Lung (tissue), 13 donors: Measurements from ENCODE around the gene CFAP251. TPM values are rescaled to one million over a fixed set of nuclear protein-coding genes. Genes with fewer than 3 reads are reported as not detected.
A peak's percentile ranks its signal among the peaks of the same experiment; 100 is the strongest.

Experiments used
- ATAC-seq: fragments of 200-7000 bp; cut with Tn5 transposase; one replicate; pipeline ENCODE4 v1.9.1; 2020; ENCODE audit warnings: moderate number of reproducible peaks; ENCODE audit not compliant: insufficient read depth, low FRiP score
- DNase-seq, 3 donors: peaks; one replicate each; pipeline ENCODE4 v3.0.0-alpha.2; 2013 to 2017
- H3K27ac ChIP-seq, 2 donors: one replicate each; pipeline ENCODE4 v1.5.1; 2013; ENCODE audit warnings: mild to moderate bottlenecking in 2 of 2, moderate library complexity in 2 of 2, control low read depth in 1 of 2, inconsistent platforms in 1 of 2, low read depth in 1 of 2, low read length in 1 of 2
- H3K27me3 ChIP-seq, 3 donors: one replicate each; pipeline ENCODE4 v1.5.1; 2013; ENCODE audit warnings: low read length in 2 of 3; ENCODE audit not compliant: control insufficient read depth in 3 of 3, insufficient read depth in 3 of 3
- H3K36me3 ChIP-seq, 4 donors: one replicate each; pipeline ENCODE4 v1.5.1; 2013; ENCODE audit warnings: low read length in 4 of 4, mild to moderate bottlenecking in 1 of 4, moderate library complexity in 1 of 4; ENCODE audit not compliant: control insufficient read depth in 4 of 4, insufficient read depth in 4 of 4
- H3K4me1 ChIP-seq, 5 donors: one replicate each; pipeline ENCODE4 v1.5.1; 2013; ENCODE audit warnings: low read length in 5 of 5, mild to moderate bottlenecking in 2 of 5, moderate library complexity in 1 of 5; ENCODE audit not compliant: control insufficient read depth in 5 of 5, insufficient read depth in 5 of 5
- H3K4me3 ChIP-seq: one replicate; pipeline ENCODE4 v1.5.1; 2013; ENCODE audit warnings: mild to moderate bottlenecking, control low read depth, moderate library complexity
- H3K9ac ChIP-seq, 2 donors: one replicate each; pipeline ENCODE4 v1.5.1; 2013; ENCODE audit warnings: low read length in 2 of 2, control low read depth in 1 of 2; ENCODE audit not compliant: insufficient read depth in 1 of 2
- H3K9me3 ChIP-seq, 4 donors: one replicate each; pipeline ENCODE4 v1.5.1; 2013; ENCODE audit warnings: low read length in 3 of 4, mild to moderate bottlenecking in 1 of 4, moderate library complexity in 1 of 4; ENCODE audit not compliant: control insufficient read depth in 4 of 4, insufficient read depth in 3 of 4
- CTCF ChIP-seq: IDR thresholded peaks from 2 replicates; pipeline ENCODE4 v1.5.1; 2012; ENCODE audit warnings: mild to moderate bottlenecking; ENCODE audit errors: control extremely low read depth, extremely low read depth
- WGBS, 2 donors: extraction: QIAGEN DNeasy Blood & Tissue Kit; methylation state at CpG; one replicate each; pipeline ENCODE4 v1.1.7; 2013; 5-methylcytosine and 5-hydroxymethylcytosine counted together
- polyA plus RNA-seq, 2 donors: library from polyadenylated mRNA; stranded (reverse); fragments of 200-250 nt; gene quantifications; one replicate each; pipeline ENCODE4 v1.2.1, GENCODE V29; 2013
- small RNA-seq: library from RNA; depleted of rRNA; stranded (forward); fragments of <200 nt; gene quantifications from one replicate; pipeline ENCODE3, GENCODE V24; 2014; ENCODE audit warnings: low replicate concordance
- total RNA-seq, 2 donors: library from RNA; depleted of rRNA in 1 of 2; stranded (reverse); fragments of >200 nt in 1 of 2; gene quantifications; one replicate each; pipeline ENCODE4 v1.2.1, GENCODE V29; 2014 to 2021
- donor health status: control.
- donor health status: control.
- donor health status: Bipolar disorder and iron deficiency.
- donor health status: healthy.
- donor health status: DM: yes; HTN: yes; CAD: no.

Gene CFAP251
- total and polyA plus RNA-seq, 4 donors, result 6.9 to 35.4 (median 15.6) TPM

DNA sequence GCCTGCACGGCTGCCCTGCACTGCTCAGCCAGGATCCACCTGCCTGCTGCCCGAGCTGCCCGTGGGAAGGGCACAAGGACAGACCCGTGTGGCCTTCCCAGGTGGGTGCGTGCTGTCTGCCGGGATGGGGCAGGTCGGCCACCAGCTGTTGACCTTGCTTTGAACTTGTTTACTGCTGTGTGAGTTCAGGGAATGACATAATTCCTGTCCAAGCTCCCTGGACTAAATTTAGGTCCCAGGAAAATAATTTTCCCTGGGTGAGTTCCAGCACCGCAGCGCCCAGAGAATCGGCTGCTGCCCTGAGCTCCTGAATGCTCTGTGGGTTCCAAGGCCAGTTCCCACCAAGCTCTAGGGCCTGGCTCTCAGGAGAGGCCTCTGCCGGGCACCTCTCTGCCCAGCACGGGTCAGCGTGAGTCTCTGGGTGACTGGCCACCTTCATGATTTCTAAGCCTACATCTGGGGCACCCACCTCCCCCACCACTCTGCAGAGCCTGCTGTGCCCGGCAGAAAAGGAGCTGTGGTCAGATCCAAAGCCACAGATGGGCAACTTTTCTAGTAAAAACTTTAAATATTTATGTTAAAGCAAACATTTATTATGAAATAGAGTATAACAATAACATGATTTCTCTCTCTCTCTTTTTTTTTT lies 133.0 kb downstream of the CFAP251 start:
- DNase-seq (peak in 1 of 3 donors; percentile 39), ATAC-seq (no peak)
- H3K4me3 ChIP-seq, result no peak overlapping the region
- peak overlapping the region; percentile 13 to 79 for H3K27ac ChIP-seq
- H3K9ac ChIP-seq, result no peak overlapping the region
- no peaks in the 10 kb centered on the region for H3K27me3 ChIP-seq
- H3K9me3 ChIP-seq, result no peaks in the 10 kb centered on the region
- peaks cover 0 to 5% (median 0%) of the 10 kb centered on the region in 5 donors for H3K4me1 ChIP-seq
- WGBS, 2 donors, result 42 to 70% methylated on average over 14 of the region's 14 CpGs
- peaks cover 0 to 5% (median 3%) of the 10 kb centered on the region in 4 donors for H3K36me3 ChIP-seq
- TF ChIP-seq CTCF, result no peak

DNA sequence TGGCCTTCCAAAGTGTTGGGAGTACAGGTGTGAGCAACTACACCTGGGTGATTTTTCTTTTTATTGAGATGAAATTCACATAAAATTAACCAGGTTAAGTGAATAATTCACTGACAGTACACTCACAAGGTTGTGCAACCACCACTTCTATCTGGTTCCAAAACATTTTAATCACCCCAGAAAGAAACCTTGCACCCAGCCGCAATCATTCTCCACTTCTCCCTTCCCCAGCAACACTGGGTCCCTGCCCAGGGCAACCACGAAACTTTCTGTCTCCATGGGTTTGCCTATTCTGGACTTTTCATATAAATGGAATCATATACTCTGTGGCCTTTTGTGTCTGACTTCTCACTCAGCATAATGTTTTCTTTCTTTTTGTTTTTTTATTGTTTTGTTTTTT lies 133.9 kb downstream of the CFAP251 start:
- Histone ChIP-seq H3K36me3 (peaks cover 0 to 5% (median 3%) of the 10 kb centered on the region in 4 donors), H3K9ac (no peak overlapping the region), H3K27ac (no peak overlapping the region), H3K9me3 (no peaks in the 10 kb centered on the region), H3K27me3 (no peaks in the 10 kb centered on the region), H3K4me3 (no peak overlapping the region), H3K4me1 (peaks cover 0 to 5% (median 0%) of the 10 kb centered on the region in 5 donors)
- no peak for TF ChIP-seq CTCF
- DNase-seq (no peak), ATAC-seq (no peak)
- WGBS, 2 donors, result 56 to 63% methylated on average over 2 of the region's 2 CpGs

Small RNA genes lying within 50 kb of the gene (small RNA-seq; reads per million reads assigned to genes)
- not detected for gene AC069503.3
- not detected for gene RF00017
- gene RNU7-170P, result not detected

Other genes with a start within 250 kb of the CFAP251 start
- gene MORN3, start 248.9 kb upstream of the CFAP251 start, total RNA-seq, result 1 to 10 TPM; 2.4 to 5.8 TPM
- gene MORN3, start 248.9 kb upstream of the CFAP251 start, polyA plus RNA-seq, result 1 to 10 TPM; 2.8 to 3.2 TPM
- 10 to 100 TPM in 1 of 2 donors, 1 to 10 TPM in 1; 3.9 to 17.7 TPM for gene TMEM120B, start 205.8 kb upstream of the CFAP251 start, total RNA-seq
- 10 to 100 TPM in 1 of 2 donors, 1 to 10 TPM in 1; 5.6 to 10.5 TPM for gene TMEM120B, start 205.8 kb upstream of the CFAP251 start, polyA plus RNA-seq
- 10 to 100 TPM; 33.2 to 34.7 TPM for gene RHOF, start 124.9 kb upstream of the CFAP251 start, total RNA-seq
- 10 to 100 TPM; 15.1 to 16.5 TPM for gene RHOF, start 124.9 kb upstream of the CFAP251 start, polyA plus RNA-seq
- 10 to 100 TPM; 12.4 to 28.1 TPM for gene SETD1B, start 114.6 kb upstream of the CFAP251 start, total RNA-seq
- 1 to 10 TPM; 7.3 to 8.3 TPM for gene SETD1B, start 114.6 kb upstream of the CFAP251 start, polyA plus RNA-seq
- gene HPD, start 59.7 kb upstream of the CFAP251 start, total RNA-seq, result 1 to 10 TPM in 1 of 2 donors, not detected in 1; 4.0 TPM
- gene HPD, start 59.7 kb upstream of the CFAP251 start, polyA plus RNA-seq, result 1 to 10 TPM in 1 of 2 donors, under 1 TPM in 1; 0.88 to 1.2 TPM
- 10 to 100 TPM; 52.4 to 72.8 TPM for gene PSMD9, start 29.8 kb upstream of the CFAP251 start, total RNA-seq
- gene PSMD9, start 29.8 kb upstream of the CFAP251 start, polyA plus RNA-seq, result 100 to 1,000 TPM in 1 of 2 donors, 10 to 100 TPM in 1; 39.6 to 134 TPM
- 10 to 100 TPM; 13.2 to 21.2 TPM for gene BCL7A, start 103.3 kb downstream of the CFAP251 start, total RNA-seq
- 1 to 10 TPM; 3.4 to 4.5 TPM for gene BCL7A, start 103.3 kb downstream of the CFAP251 start, polyA plus RNA-seq
- 10 to 100 TPM; 47.0 to 58.8 TPM for gene MLXIP, start 160.2 kb downstream of the CFAP251 start, total RNA-seq
- gene MLXIP, start 160.2 kb downstream of the CFAP251 start, polyA plus RNA-seq, result 10 to 100 TPM; 29.1 to 30.5 TPM